SK-N-SH treated with all-trans-retinoic acid at 6 μM for 48 hours (cell line): ENCODE results near the gene PLCZ1.

Experiments
- ATAC-seq: fragments of 200-7000 bp; cut with Tn5 transposase; 3 replicates; pipeline ENCODE4 v1.9.1; 2020; ENCODE audit warnings: mild to moderate bottlenecking, moderate library complexity
- ARNTL ChIP-seq: fragments of 450-650 bp; formaldehyde crosslinking; IDR thresholded peaks from 2 replicates; pipeline ENCODE4 v1.5.0; 2020; ENCODE audit warnings: low read depth, mild to moderate bottlenecking, moderate library complexity, borderline replicate concordance
- CSDC2 ChIP-seq: fragments of 250-450 bp; sonication (Bioruptor Pico); IDR thresholded peaks from 2 replicates; pipeline ENCODE4 v1.5.0; 2020; ENCODE audit warnings: mild to moderate bottlenecking, moderate library complexity
- CSRNP3 ChIP-seq: fragments of 250-450 bp; sonication (Bioruptor Pico); IDR thresholded peaks from 2 replicates; pipeline ENCODE4 v1.5.1; 2021; ENCODE audit warnings: mild to moderate bottlenecking, moderate library complexity
- ESRRG ChIP-seq: fragments of 250-450 bp; sonication (Bioruptor Pico); IDR thresholded peaks from 2 replicates; pipeline ENCODE4 v1.6.1; 2021; ENCODE audit warnings: mild to moderate bottlenecking
- OSR1 ChIP-seq: fragments of 250-450 bp; sonication (Bioruptor Pico); IDR thresholded peaks from 2 replicates; pipeline ENCODE4 v1.8.0; 2022; ENCODE audit warnings: moderate library complexity, mild to moderate bottlenecking, inconsistent platforms
- PATZ1 ChIP-seq: fragments of 250-450 bp; sonication (Bioruptor Pico); IDR thresholded peaks from 2 replicates; pipeline ENCODE4 v1.8.0; 2020; ENCODE audit warnings: mild to moderate bottlenecking, moderate library complexity, borderline replicate concordance
- POU6F1 ChIP-seq: fragments of 250-450 bp; sonication (Bioruptor Pico); IDR thresholded peaks from 2 replicates; pipeline ENCODE4 v1.8.0; 2021; ENCODE audit warnings: low read depth, mild to moderate bottlenecking, moderate library complexity, borderline replicate concordance
- PPARA ChIP-seq: fragments of 250-450 bp; sonication (Bioruptor Pico); IDR thresholded peaks from 2 replicates; pipeline ENCODE4 v1.5.0; 2020; ENCODE audit warnings: mild to moderate bottlenecking, borderline replicate concordance
- RARB ChIP-seq: fragments of 250-450 bp; sonication (Bioruptor Pico); IDR thresholded peaks from 2 replicates; pipeline ENCODE4 v1.8.0; 2021; ENCODE audit warnings: mild to moderate bottlenecking, moderate library complexity
- SNAI2 ChIP-seq: fragments of 250-450 bp; sonication (Bioruptor Pico); IDR thresholded peaks from 2 replicates; pipeline ENCODE4 v1.5.0; 2020; ENCODE audit warnings: mild to moderate bottlenecking, moderate library complexity
- TCF4 ChIP-seq: fragments of 250-450 bp; sonication (Bioruptor Pico); IDR thresholded peaks from 2 replicates; pipeline ENCODE4 v1.8.0; 2021; ENCODE audit warnings: mild to moderate bottlenecking, moderate library complexity, borderline replicate concordance
- TOX ChIP-seq: fragments of 250-450 bp; sonication (Bioruptor Pico); IDR thresholded peaks from 2 replicates; pipeline ENCODE4 v1.8.0; 2021; ENCODE audit warnings: mild to moderate bottlenecking, moderate library complexity, borderline replicate concordance
- TSHZ2 ChIP-seq: fragments of 250-450 bp; sonication (Bioruptor Pico); IDR thresholded peaks from 2 replicates; pipeline ENCODE4 v1.5.0; 2020; ENCODE audit warnings: mild to moderate bottlenecking, moderate library complexity
- ZC3H10 ChIP-seq: fragments of 250-450 bp; sonication (Bioruptor Pico); IDR thresholded peaks from 2 replicates; pipeline ENCODE4 v1.5.1; 2021; ENCODE audit warnings: mild to moderate bottlenecking, moderate library complexity
- ZFP30 ChIP-seq: fragments of 450-650 bp; formaldehyde crosslinking; IDR thresholded peaks from 2 replicates; pipeline ENCODE4 v1.5.0; 2022; ENCODE audit warnings: mild to moderate bottlenecking, moderate library complexity
- ZNF565 ChIP-seq: fragments of 450-650 bp; formaldehyde crosslinking; conservative IDR thresholded peaks from 2 replicates; pipeline ENCODE4 v1.5.0; 2020; ENCODE audit warnings: low read depth, mild to moderate bottlenecking, moderate library complexity
- ZNF70 ChIP-seq: fragments of 450-650 bp; formaldehyde crosslinking; IDR thresholded peaks from 2 replicates; pipeline ENCODE4 v1.5.0; 2020; ENCODE audit warnings: mild to moderate bottlenecking, moderate library complexity
- ZNF8 ChIP-seq: fragments of 450-650 bp; formaldehyde crosslinking; IDR thresholded peaks from 2 replicates; pipeline ENCODE4 v1.5.0; 2020; ENCODE audit warnings: mild to moderate bottlenecking, moderate library complexity

PLCZ1 gene

GRCh38 chr12:18751866-18752265 is 14.1 kb upstream of the PLCZ1 start (continued):
- TF ChIP-seq TSHZ2, result no peak
- no peak for TF ChIP-seq ZNF70 (CRISPR knock-in tag)
- no peak for TF ChIP-seq ESRRG (CRISPR knock-in tag)
- no peak for TF ChIP-seq SNAI2

DNA sequence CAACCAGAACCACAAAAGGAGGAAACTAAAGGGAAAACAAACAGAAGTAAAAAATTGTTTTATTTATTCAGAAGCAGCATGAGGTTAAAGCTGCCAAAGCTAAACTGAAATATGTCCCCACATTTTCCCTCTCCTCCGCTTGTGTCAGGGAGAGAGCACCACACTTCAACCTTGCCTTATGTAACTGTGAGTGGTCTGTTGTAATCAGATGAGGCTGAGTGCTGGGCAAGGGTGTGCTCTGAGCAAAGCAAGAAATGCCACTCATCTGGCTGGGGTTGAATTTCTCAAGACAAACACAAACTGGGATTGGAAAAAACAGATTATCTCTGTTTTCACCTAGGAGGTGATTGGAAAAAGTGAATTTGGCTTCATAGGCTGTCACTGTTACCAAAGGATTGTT is 12.3 kb upstream of the PLCZ1 start:
- TF ChIP-seq TSHZ2 (no peak), OSR1 (CRISPR knock-in tag) (no peak), PATZ1 (CRISPR knock-in tag) (no peak), ZNF70 (CRISPR knock-in tag) (no peak), ZC3H10 (CRISPR knock-in tag) (no peak), ZNF8 (CRISPR knock-in tag) (no peak), ZFP30 (no peak), ZNF565 (CRISPR knock-in tag) (no peak), TOX (CRISPR knock-in tag) (no peak), ARNTL (no peak), CSRNP3 (CRISPR knock-in tag) (no peak)
- ATAC-seq, result no peak

DNA sequence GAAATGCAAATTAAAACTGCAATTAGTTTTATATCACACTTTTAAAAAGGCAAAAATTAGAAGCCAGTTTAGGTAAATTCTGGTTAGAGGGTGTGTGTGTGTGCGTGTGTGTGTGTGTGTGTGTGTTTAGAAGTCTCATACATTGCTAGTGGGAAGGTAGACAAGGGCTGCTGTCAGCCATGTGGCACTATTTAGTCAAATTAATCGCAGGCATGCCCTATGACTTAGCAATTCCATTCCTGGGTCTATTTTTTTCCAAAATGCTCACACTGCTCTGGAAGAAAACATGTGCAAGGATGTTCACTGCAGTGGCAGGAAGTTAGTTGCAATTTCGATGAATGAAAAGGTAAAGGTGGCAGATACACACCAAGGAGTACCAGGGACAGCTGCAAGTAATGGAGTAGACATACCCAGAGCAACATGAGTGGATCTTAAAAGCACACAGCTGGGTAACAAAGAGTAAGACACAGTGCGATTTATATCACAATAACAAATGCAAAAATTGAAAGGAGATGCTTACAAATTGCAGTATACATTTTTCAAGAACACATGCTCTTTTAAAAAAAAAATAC is 11.7 kb upstream of the PLCZ1 start:
- ATAC-seq, result peak; percentile 59
- TF ChIP-seq ZNF565 (CRISPR knock-in tag), result no peak
- TF ChIP-seq PPARA (CRISPR knock-in tag), result no peak
- TF ChIP-seq TOX (CRISPR knock-in tag), result no peak
- TF ChIP-seq ARNTL, result no peak
- no peak for TF ChIP-seq CSRNP3 (CRISPR knock-in tag)
- TF ChIP-seq ZFP30, result no peak
- TF ChIP-seq TCF4 (CRISPR knock-in tag), result no peak
- TF ChIP-seq ESRRG (CRISPR knock-in tag), result no peak
- no peak for TF ChIP-seq SNAI2
- TF ChIP-seq CSDC2 (CRISPR knock-in tag), result no peak
- TF ChIP-seq ZNF8 (CRISPR knock-in tag), result no peak
- TF ChIP-seq POU6F1 (CRISPR knock-in tag), result no peak
- TF ChIP-seq RARB (CRISPR knock-in tag), result no peak
- no peak for TF ChIP-seq ZNF70 (CRISPR knock-in tag)
